LNCAP (cell line): Measurements from ENCODE around the gene TTL.

Source experiments
- TF ChIP-seq, protein P1 (sequence below): fragments of 450-650 bp; IDR thresholded peaks from 2 replicates; pipeline ENCODE4 v1.5.1; 2017; ENCODE audit warnings: mild to moderate bottlenecking

TTL gene

GRCh38 chr2:112481050-112481527 is 867 bp upstream of the TTL start:
- TF ChIP-seq, protein P1, sequence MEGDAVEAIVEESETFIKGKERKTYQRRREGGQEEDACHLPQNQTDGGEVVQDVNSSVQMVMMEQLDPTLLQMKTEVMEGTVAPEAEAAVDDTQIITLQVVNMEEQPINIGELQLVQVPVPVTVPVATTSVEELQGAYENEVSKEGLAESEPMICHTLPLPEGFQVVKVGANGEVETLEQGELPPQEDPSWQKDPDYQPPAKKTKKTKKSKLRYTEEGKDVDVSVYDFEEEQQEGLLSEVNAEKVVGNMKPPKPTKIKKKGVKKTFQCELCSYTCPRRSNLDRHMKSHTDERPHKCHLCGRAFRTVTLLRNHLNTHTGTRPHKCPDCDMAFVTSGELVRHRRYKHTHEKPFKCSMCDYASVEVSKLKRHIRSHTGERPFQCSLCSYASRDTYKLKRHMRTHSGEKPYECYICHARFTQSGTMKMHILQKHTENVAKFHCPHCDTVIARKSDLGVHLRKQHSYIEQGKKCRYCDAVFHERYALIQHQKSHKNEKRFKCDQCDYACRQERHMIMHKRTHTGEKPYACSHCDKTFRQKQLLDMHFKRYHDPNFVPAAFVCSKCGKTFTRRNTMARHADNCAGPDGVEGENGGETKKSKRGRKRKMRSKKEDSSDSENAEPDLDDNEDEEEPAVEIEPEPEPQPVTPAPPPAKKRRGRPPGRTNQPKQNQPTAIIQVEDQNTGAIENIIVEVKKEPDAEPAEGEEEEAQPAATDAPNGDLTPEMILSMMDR, result peak; percentile 76

DNA sequence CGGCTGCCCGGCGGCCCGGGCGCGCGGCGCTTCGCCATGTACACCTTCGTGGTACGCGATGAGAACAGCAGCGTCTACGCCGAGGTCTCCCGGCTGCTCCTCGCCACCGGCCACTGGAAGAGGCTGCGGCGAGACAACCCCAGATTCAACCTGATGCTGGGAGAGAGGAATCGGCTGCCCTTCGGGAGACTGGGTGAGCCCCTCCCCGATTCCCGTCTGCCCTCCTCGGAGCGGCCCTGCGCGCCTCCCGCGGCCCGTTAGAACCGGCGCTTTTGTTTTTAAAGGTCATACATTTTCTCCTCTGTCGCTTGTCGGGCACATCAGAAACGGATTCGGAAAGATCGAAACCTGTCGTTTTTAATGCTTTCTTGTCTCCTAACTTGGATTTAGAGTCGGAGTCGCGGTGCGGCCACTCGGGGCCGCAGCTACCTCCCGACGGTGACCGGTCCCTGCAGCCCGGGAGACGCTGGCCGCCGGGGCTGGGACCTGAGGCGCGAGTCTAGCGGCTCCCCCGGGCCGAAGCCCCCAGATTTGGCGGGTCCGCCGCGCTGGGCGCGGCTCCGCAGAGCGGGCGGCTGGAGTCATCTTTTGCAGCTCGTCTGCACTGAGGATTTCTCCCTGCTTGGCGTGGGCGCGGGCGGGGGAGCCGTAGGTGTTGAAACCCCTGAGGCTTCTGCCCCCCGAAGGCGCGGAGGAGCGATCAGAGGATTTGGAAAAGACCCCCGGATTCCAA is 519 bp downstream of the TTL start:
- TF ChIP-seq, protein P1, result no peak

- TF ChIP-seq, protein P1, result no peak
Measured at GRCh38 chr2:112483042-112483473, 1.1 kb downstream of the TTL start.

DNA sequence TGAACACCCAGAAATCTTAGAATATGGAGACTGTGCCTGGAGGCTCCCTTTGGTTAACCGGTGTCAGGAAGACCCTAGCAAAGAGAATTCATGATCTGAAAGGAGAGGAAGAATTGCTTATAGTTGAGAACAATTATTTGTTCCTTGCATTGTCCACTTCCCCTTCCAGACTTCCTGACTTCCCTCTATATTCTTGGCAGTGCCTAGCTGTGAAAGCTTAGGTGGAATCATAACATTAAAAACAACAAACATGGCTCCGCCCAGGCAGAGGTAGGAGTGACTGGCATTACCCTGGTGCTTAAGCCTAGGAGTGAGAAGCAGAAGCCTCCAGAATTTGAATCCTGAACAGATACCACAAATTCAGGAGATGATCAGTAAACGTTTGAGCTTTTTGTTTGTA is 1.9 kb downstream of the TTL start:
- TF ChIP-seq, protein P1, result no peak

GRCh38 chr2:112485849-112486248 is 3.9 kb downstream of the TTL start:
- TF ChIP-seq, protein P1, result no peak

DNA sequence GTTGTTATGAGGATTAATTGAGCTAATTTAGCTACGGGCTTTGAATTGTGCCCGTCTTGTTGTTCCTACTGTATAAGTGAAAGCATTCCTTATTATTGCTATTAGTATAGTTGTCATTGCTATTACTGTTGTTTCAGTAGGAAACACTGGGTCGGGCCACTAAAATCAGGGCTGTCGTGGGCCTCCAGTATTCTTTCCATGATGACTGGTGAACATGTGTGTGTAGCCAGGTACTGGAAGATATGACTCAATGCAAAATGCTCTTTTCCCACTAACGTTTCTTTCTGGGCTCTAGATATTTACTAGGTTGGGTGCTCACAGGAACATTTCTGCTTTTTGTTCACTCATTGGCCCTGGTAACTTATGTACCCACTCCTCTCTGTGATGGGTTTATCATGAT is 4.9 kb downstream of the TTL start:
- TF ChIP-seq, protein P1, result no peak

- TF ChIP-seq, protein P1, result no peak
Measured at GRCh38 chr2:112487444-112487961, 5.5 kb downstream of the TTL start.
